GM13976 (cell line): ENCODE results near the gene LCP2.

Source experiments
- DNase-seq: peaks from one replicate; pipeline ENCODE4 v3.0.0; 2012; ENCODE audit warnings: low spot score
- in situ Hi-C: fragments of 300-500 bp; cut with MboI; formaldehyde crosslinking; loops from one replicate; pipeline ENCODE4 v1.12.0; 2022; ENCODE audit warnings: low sequenced_read_pairs, mixed read lengths, inconsistent platforms; ENCODE audit not compliant: unreplicated experiment
- TF ChIP-seq, protein P1 (sequence below): IDR thresholded peaks from 2 replicates; pipeline ENCODE4 v1.5.1; 2012; ENCODE audit warnings: borderline replicate concordance, mild to moderate bottlenecking; ENCODE audit not compliant: insufficient read depth; ENCODE audit errors: extremely low read depth, missing control alignments, control extremely low read depth

Gene LCP2

DNA sequence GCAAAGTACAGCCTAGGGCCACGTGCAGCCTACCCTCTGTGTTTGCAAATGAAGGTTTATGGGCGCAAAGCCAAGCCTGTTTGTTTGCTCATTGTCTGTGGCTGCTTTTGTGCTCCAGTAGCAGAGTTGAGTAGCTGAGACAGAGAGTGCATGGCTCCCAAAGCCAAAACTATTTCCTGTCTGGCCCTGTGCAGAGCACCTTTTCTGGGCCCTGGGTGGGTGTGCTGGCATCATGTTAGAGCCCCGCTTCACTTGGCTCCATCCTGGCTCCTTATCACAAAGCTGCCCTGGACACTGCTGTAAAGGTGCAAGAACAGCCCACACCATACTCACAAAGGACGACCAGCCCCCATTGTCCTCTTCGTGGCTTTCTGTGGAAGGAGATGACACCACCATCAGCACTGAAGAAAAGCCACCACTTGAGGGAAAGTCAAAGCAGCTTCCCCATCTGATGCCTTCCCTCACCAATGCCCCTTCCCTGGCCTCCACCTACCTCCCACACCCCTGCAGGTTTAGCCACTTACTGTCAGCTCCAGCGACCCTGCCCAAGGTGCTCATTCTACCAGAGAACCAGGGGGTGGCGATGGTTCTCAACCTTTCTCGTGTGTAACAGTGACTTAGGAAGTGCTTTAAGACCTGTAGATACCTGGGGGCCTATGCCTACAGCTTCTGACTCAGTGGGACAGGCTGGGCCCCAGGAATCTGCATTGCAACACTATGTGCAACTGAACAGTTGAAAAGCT lies 23.4 kb downstream of the LCP2 start:
- in situ Hi-C loops, result no loop called here
- TF ChIP-seq, protein P1, sequence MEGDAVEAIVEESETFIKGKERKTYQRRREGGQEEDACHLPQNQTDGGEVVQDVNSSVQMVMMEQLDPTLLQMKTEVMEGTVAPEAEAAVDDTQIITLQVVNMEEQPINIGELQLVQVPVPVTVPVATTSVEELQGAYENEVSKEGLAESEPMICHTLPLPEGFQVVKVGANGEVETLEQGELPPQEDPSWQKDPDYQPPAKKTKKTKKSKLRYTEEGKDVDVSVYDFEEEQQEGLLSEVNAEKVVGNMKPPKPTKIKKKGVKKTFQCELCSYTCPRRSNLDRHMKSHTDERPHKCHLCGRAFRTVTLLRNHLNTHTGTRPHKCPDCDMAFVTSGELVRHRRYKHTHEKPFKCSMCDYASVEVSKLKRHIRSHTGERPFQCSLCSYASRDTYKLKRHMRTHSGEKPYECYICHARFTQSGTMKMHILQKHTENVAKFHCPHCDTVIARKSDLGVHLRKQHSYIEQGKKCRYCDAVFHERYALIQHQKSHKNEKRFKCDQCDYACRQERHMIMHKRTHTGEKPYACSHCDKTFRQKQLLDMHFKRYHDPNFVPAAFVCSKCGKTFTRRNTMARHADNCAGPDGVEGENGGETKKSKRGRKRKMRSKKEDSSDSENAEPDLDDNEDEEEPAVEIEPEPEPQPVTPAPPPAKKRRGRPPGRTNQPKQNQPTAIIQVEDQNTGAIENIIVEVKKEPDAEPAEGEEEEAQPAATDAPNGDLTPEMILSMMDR, result peak; percentile 47
- DNase-seq, result peak; percentile 41

DNA sequence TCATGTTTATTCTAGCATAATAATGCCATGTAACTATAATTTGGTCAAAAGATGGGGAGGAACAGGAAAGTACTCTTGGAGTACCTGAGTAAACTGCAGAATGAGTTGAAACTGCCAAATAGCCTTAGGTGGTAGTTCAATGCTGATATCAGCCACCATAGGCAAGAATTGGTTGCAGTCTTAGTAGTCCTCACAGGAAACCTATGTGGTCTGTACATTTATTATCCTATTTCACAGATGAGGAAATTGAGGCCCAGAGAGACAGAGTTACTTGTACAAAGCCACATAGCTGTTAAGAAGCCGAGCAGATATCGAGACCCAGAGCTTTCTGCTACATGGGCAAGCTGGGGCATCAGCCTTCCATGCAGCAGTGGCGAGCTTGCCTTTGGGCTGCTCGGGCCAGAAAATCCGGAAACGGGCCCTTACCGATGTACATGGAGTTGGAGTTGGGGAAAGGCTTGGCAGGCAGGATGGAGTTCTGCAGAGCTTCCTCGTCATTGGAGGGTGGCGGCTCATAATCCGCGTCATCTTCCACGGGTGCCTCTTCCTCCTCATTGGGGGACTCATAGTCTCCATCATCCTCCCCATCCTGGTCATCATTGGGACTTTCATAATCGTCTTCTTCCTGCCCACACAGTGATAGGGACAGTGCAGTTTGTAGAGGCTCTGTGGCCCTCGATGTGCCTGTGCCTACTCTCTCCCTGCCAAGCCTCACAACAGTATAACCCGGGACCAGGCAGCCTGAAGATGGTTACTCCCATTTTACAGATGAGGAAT lies 27.1 kb downstream of the LCP2 start:
- in situ Hi-C loops, result no loop called here
- no peak for DNase-seq
- TF ChIP-seq, protein P1, result no peak

DNA sequence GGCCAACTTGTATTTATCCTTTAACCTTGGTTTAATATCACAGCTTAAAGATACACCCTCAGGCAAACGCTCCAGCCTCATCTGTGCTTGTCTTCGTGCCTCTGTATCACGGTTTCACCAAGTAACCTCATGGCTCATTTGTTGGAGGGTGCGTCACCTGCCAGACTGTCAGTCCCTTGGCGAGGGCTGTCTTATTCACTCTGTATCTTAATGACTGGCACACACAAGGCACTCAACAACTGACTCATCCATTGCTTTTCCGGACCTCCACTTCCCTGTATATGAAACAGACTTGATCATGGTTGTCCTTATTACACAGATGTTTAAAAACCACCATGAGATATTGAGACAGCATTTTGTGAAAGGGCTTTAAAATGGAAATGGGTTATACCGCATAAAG lies 28.0 kb downstream of the LCP2 start:
- in situ Hi-C loops, result loop anchor here (5.0 kb wide), 1 partner anchor 68 kb away; no protein-coding TSS in a partner anchor
- DNase-seq, result no peak
- TF ChIP-seq, protein P1, result no peak

DNA sequence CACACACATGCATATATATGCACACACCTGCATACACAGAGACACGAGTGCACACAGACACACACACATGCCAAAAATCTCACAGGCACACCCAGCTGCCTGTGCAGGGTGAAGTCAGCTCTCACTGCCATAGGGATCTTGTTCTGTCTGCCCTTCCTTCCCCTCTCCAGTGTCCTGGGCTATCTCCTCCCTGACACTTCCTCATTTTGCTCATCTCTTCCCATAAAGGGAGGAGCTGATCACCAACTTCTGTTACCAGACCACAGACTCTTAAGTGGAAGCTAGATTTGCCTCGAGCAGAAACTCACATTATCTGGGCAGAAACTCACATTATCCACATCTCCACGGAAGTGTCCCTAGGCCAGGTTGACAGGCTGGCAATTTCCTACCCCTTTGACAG lies 28.7 kb downstream of the LCP2 start:
- in situ Hi-C loops, result loop anchor here (5.0 kb wide), 1 partner anchor 68 kb away; no protein-coding TSS in a partner anchor
- no peak for DNase-seq
- TF ChIP-seq, protein P1, result no peak

DNA sequence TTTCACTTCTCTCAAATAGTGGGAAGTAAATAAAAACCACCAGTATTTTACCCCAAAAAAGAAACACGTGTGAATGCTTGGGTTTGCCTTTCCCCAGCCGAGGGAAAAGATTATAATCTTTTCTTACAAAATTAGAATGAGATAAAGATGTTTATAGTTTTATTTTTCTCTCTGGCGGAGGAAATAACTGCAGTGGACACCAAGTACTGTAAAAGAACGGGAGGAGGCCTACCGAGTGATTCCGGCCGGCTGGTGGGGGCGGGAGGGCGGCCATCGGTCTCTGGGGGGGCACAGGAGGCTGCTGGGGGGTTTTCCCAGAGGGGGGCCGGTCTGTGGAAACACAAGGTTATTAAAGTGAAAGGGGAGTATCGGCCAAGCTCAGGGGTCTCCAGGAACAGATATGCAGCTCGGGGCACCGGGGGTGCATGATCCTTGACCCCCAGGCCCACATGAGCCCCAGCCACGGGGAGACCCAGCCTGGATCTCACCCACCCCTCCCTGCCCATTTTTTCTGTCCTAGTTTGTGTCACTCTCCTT lies 29.4 kb downstream of the LCP2 start:
- TF ChIP-seq, protein P1, result no peak
- in situ Hi-C loops, result loop anchor here (5.0 kb wide), 1 partner anchor 69 kb away; no protein-coding TSS in a partner anchor
- DNase-seq, result no peak

DNA sequence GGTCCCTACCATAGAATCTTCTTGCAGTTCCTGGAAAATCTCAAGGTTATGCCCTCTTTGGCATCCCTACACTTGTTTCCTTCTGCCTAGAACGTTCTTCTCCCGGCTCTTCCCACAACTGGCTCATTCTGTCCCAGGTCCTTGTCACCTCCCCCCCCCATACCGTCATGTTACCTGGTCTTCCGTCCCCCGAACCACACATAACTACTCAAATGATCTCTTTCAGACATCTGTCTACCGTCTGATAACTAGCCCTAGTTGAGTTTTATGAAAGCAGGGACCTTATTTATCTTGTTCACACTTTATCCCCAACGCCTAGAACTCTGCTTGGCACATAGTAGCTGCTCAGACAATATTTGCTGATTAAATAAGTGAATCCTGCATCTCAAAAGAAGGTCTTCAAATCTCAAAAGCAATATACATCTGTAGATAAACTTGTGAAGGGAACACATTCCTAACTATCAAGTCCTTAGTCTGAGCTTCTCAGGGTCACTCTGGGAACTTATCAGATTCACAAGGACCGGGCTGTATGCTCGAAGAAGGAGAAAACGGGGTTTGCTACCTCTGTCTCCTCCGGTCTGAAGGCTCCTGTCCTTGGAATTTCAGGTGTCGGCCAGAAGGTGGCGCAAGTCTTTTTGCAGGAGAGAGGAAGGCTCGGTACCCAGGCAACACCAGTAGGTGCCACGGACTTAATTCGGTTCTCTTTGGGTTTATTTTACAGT lies 30.0 kb downstream of the LCP2 start:
- peak; percentile 84 for DNase-seq
- in situ Hi-C loops, result loop anchor here (5.0 kb wide), 1 partner anchor 70 kb away; no protein-coding TSS in a partner anchor
- TF ChIP-seq, protein P1, result peak; percentile 82
